ENCODE data around the gene MYOD1. TPM values are rescaled to one million over a fixed set of nuclear protein-coding genes. Genes with fewer than 3 reads are reported as not detected.

MYOD1 gene
- not detected for total RNA-seq
- long read RNA-seq: 0 reads

- DNase-seq: peak; percentile 30
- intact Hi-C loops (cut with DNase I): loop anchor here (5.0 kb wide), 1 partner anchor 122 kb away; no protein-coding TSS in a partner anchor
- ATAC-seq (ENCODE audit: poor library complexity): peak; percentile 44
These were observed at the start of gene MYOD1 for GRCh38 chr11:17719028-17719937. Gene MYOD1 (plus strand): TSS chr11:17719571. CDS start chr11:17719783, 212 bp downstream.

- ATAC-seq (ENCODE audit: poor library complexity): no peak
- DNase-seq: no peak
- intact Hi-C loops (cut with DNase I): no loop called here
These were observed 46.9 kb upstream of the MYOD1 start for GRCh38 chr11:17672469-17672868.

- ATAC-seq (ENCODE audit: poor library complexity) (no peak), DNase-seq (no peak)
- intact Hi-C loops (cut with DNase I): no loop called here
These were observed 45.4 kb upstream of the MYOD1 start for GRCh38 chr11:17673951-17674350.

- intact Hi-C loops (cut with DNase I): no loop called here
- DNase-seq: no peak
These were observed 36.5 kb upstream of the MYOD1 start for GRCh38 chr11:17682848-17683247.

GRCh38 chr11:17683377-17684161, 35.8 kb upstream of the MYOD1 start:
- intact Hi-C loops (cut with DNase I): no loop called here
- ATAC-seq (ENCODE audit: poor library complexity): no peak
- no peak for DNase-seq

More at GRCh38 chr11:17682848-17683247, 36.5 kb upstream of the MYOD1 start:
- ATAC-seq (ENCODE audit: poor library complexity): no peak

GRCh38 chr11:17684550-17684949, 34.8 kb upstream of the MYOD1 start:
- no peak for ATAC-seq (ENCODE audit: poor library complexity)
- intact Hi-C loops (cut with DNase I): no loop called here
- no peak for DNase-seq

GRCh38 chr11:17686231-17686980, 33.0 kb upstream of the MYOD1 start:
- intact Hi-C loops (cut with DNase I): no loop called here
- ATAC-seq (ENCODE audit: poor library complexity): no peak
- no peak for DNase-seq

GRCh38 chr11:17687946-17688670, 31.3 kb upstream of the MYOD1 start:
- intact Hi-C loops (cut with DNase I): no loop called here
- ATAC-seq (ENCODE audit: poor library complexity): no peak

GRCh38 chr11:17691550-17691949, 27.8 kb upstream of the MYOD1 start:
- intact Hi-C loops (cut with DNase I): no loop called here
- ATAC-seq (ENCODE audit: poor library complexity): no peak
- DNase-seq: no peak

More at GRCh38 chr11:17687946-17688670, 31.3 kb upstream of the MYOD1 start:
- no peak for DNase-seq

GRCh38 chr11:17691976-17692375, 27.4 kb upstream of the MYOD1 start:
- DNase-seq: no peak
- ATAC-seq (ENCODE audit: poor library complexity): no peak
- intact Hi-C loops (cut with DNase I): no loop called here

- DNase-seq (no peak), ATAC-seq (ENCODE audit: poor library complexity) (no peak)
- intact Hi-C loops (cut with DNase I): no loop called here
These were observed 26.4 kb upstream of the MYOD1 start for GRCh38 chr11:17692931-17693330.

GRCh38 chr11:17693531-17693930, 25.8 kb upstream of the MYOD1 start:
- DNase-seq (no peak), ATAC-seq (ENCODE audit: poor library complexity) (no peak)
- intact Hi-C loops (cut with DNase I): no loop called here

- intact Hi-C loops (cut with DNase I): no loop called here
- ATAC-seq (ENCODE audit: poor library complexity): no peak
- no peak for DNase-seq
These were observed 24.8 kb upstream of the MYOD1 start for GRCh38 chr11:17694494-17695110.

- ATAC-seq (ENCODE audit: poor library complexity): no peak
- intact Hi-C loops (cut with DNase I): no loop called here
- DNase-seq: no peak
These were observed 23.6 kb upstream of the MYOD1 start for GRCh38 chr11:17695454-17696441.

GRCh38 chr11:17696741-17697140, 22.6 kb upstream of the MYOD1 start:
- ATAC-seq (ENCODE audit: poor library complexity) (no peak), DNase-seq (no peak)
- intact Hi-C loops (cut with DNase I): no loop called here

GRCh38 chr11:17697175-17697949, 22.0 kb upstream of the MYOD1 start:
- intact Hi-C loops (cut with DNase I): no loop called here
- ATAC-seq (ENCODE audit: poor library complexity) (no peak), DNase-seq (no peak)
